HG02970 (cell line): ENCODE measurements around the gene ANKS6.

Experiments
- ATAC-seq: cut with Tn5 transposase; IDR thresholded peaks from one replicate; pipeline ENCODE4 v1.9.1; 2021; ENCODE audit warnings: mild to moderate bottlenecking, moderate library complexity, moderate number of reproducible peaks; ENCODE audit not compliant: unreplicated experiment, low FRiP score

Gene ANKS6

GRCh38 chr9:98796364-98797101, at the start of gene ANKS6:
Gene ANKS6, minus strand, starts transcription at chr9:98796555. Its CDS starts 64 bp downstream, at chr9:98796491.
- peak; percentile 93 for ATAC-seq

- ATAC-seq, result no peak
Observed at GRCh38 chr9:98846081-98846480, 49.7 kb upstream of the ANKS6 start.

- ATAC-seq, result no peak
Observed at GRCh38 chr9:98842510-98842909, 46.2 kb upstream of the ANKS6 start.

GRCh38 chr9:98839724-98840123, 43.4 kb upstream of the ANKS6 start:
- ATAC-seq, result no peak

- ATAC-seq, result no peak
Observed at GRCh38 chr9:98838868-98839565, 42.7 kb upstream of the ANKS6 start.

- no peak for ATAC-seq
Observed at GRCh38 chr9:98838155-98838867, 42.0 kb upstream of the ANKS6 start.

GRCh38 chr9:98837516-98837915, 41.2 kb upstream of the ANKS6 start:
- ATAC-seq, result no peak

GRCh38 chr9:98836206-98836605, 39.9 kb upstream of the ANKS6 start:
- ATAC-seq, result no peak

GRCh38 chr9:98834386-98834785, 38.0 kb upstream of the ANKS6 start:
- no peak for ATAC-seq

- no peak for ATAC-seq
Observed at GRCh38 chr9:98833090-98833956, 37.0 kb upstream of the ANKS6 start.

GRCh38 chr9:98832768-98833089, 36.4 kb upstream of the ANKS6 start:
- ATAC-seq, result no peak

GRCh38 chr9:98831696-98832095, 35.3 kb upstream of the ANKS6 start:
- no peak for ATAC-seq

GRCh38 chr9:98830554-98830953, 34.2 kb upstream of the ANKS6 start:
- no peak for ATAC-seq

- no peak for ATAC-seq
Observed at GRCh38 chr9:98829766-98830165, 33.4 kb upstream of the ANKS6 start.

- no peak for ATAC-seq
Observed at GRCh38 chr9:98826716-98827115, 30.4 kb upstream of the ANKS6 start.

GRCh38 chr9:98825414-98825813, 29.1 kb upstream of the ANKS6 start:
- no peak for ATAC-seq

GRCh38 chr9:98823666-98824334, 27.4 kb upstream of the ANKS6 start:
- no peak for ATAC-seq

GRCh38 chr9:98822661-98823060, 26.3 kb upstream of the ANKS6 start:
- no peak for ATAC-seq

GRCh38 chr9:98821831-98822230, 25.5 kb upstream of the ANKS6 start:
- no peak for ATAC-seq

GRCh38 chr9:98819231-98819630, 22.9 kb upstream of the ANKS6 start:
- ATAC-seq, result no peak
